ENCODE data around the gene GUK1.

DNA sequence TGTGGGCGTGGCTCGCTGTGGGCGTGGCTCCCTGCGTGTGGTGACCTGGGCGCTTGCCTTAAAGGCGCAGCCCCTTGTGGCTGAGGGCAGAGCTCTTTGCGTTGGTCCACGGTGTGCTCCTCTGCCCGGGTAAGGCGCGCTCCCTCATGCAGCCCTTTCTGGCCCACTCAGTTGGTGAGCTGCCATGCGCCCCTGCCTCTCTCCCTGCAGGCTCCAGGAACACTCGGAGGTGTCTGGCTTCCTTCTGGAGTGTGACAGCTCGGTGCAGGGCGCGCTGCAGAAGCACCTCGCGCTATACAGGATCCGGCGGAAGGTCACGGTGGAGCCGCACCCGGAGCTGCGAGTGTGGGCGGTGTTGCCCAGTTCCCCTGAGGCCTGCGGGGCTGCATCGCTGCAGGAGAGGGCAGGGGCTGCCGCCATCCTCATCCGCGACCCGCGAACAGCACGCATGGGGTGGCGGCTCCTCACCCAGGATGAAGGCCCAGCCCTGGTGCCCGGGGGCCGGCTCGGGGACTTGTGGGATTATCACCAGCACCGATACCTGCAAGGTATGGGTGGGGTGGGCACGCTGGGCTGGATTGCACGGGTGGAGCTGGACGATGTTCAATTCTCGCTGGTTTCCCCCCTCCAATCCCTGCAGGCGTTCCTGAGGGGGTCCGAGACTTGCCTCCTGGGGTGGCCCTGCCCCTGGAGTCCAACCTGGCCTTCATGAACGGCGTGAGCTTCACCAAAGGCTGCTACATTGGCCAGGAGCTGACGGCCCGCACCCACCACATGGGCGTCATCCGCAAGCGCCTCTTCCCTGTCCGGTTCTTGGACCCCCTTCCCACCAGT lies 34.6 kb downstream of the GUK1 start:
- TF ChIP-seq POLR2A (IDR thresholded peaks at IDR 0.05; ENCODE audit: extremely low read depth, insufficient read length), result no peak
- TF ChIP-seq, protein P1, sequence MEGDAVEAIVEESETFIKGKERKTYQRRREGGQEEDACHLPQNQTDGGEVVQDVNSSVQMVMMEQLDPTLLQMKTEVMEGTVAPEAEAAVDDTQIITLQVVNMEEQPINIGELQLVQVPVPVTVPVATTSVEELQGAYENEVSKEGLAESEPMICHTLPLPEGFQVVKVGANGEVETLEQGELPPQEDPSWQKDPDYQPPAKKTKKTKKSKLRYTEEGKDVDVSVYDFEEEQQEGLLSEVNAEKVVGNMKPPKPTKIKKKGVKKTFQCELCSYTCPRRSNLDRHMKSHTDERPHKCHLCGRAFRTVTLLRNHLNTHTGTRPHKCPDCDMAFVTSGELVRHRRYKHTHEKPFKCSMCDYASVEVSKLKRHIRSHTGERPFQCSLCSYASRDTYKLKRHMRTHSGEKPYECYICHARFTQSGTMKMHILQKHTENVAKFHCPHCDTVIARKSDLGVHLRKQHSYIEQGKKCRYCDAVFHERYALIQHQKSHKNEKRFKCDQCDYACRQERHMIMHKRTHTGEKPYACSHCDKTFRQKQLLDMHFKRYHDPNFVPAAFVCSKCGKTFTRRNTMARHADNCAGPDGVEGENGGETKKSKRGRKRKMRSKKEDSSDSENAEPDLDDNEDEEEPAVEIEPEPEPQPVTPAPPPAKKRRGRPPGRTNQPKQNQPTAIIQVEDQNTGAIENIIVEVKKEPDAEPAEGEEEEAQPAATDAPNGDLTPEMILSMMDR (IDR thresholded peaks at IDR 0.05; ENCODE audit: low read depth, low read length), result no peak
- no peak for TF ChIP-seq MYC (IDR thresholded peaks at IDR 0.05; ENCODE audit: low read depth, low read length)
- TF ChIP-seq, protein P2, sequence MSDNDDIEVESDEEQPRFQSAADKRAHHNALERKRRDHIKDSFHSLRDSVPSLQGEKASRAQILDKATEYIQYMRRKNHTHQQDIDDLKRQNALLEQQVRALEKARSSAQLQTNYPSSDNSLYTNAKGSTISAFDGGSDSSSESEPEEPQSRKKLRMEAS (IDR thresholded peaks at IDR 0.05; ENCODE audit: low read depth, low read length), result no peak
